GM18870 (cell line): Measurements from ENCODE around the gene TMEM132A.
"Not testable (repeated sequence)": the region's sequence is repeated elsewhere in the genome, so short reads cannot be mapped to it uniquely, and the experiment has no call there.

ENCODE experiments used
- ATAC-seq: cut with Tn5 transposase; IDR thresholded peaks from one replicate; pipeline ENCODE4 v1.9.1; 2021; ENCODE audit warnings: moderate library complexity; ENCODE audit not compliant: unreplicated experiment

TMEM132A gene

GRCh38 chr11:60952742-60953170, 28.5 kb downstream of the TMEM132A start:
- ATAC-seq: no peak

- no peak for ATAC-seq
Measured at GRCh38 chr11:60953781-60954180, 29.5 kb downstream of the TMEM132A start.

- ATAC-seq: no peak
Measured at GRCh38 chr11:60954421-60954820, 30.2 kb downstream of the TMEM132A start.

GRCh38 chr11:60955571-60955970, 31.3 kb downstream of the TMEM132A start:
- ATAC-seq: no peak

- no peak for ATAC-seq
Measured at GRCh38 chr11:60957188-60957587, 32.9 kb downstream of the TMEM132A start.

- no peak for ATAC-seq
Measured at GRCh38 chr11:60959431-60959830, 35.2 kb downstream of the TMEM132A start.

- no peak for ATAC-seq
Measured at GRCh38 chr11:60960405-60960804, 36.1 kb downstream of the TMEM132A start.

- ATAC-seq: no peak
Measured at GRCh38 chr11:60964801-60965200, 40.5 kb downstream of the TMEM132A start.

- ATAC-seq: no peak
Measured at GRCh38 chr11:60966890-60967289, 42.6 kb downstream of the TMEM132A start.

- no peak for ATAC-seq
Measured at GRCh38 chr11:60968223-60968622, 44.0 kb downstream of the TMEM132A start.

- ATAC-seq: no peak
Measured at GRCh38 chr11:60970369-60970774, 46.1 kb downstream of the TMEM132A start.

GRCh38 chr11:60970890-60971289, 46.6 kb downstream of the TMEM132A start:
- ATAC-seq: no peak

- no peak for ATAC-seq
Measured at GRCh38 chr11:60971520-60971919, 47.3 kb downstream of the TMEM132A start, which contains the start of gene CD6. Gene CD6, plus strand, starts transcription at chr11:60971680. Its CDS starts 186 bp downstream, at chr11:60971866.

- ATAC-seq: no peak
Measured at GRCh38 chr11:60972182-60973030, 48.1 kb downstream of the TMEM132A start.

- no peak for ATAC-seq
Measured at GRCh38 chr11:60973699-60974098, 49.4 kb downstream of the TMEM132A start.

GRCh38 chr11:60974316-60974715, 50.1 kb downstream of the TMEM132A start:
- ATAC-seq: not testable (repeated sequence)

- ATAC-seq: no peak
Measured at GRCh38 chr11:60974726-60975125, 50.5 kb downstream of the TMEM132A start.

GRCh38 chr11:60977224-60977623, 53.0 kb downstream of the TMEM132A start:
- no peak for ATAC-seq

GRCh38 chr11:60977836-60978235, 53.6 kb downstream of the TMEM132A start:
- no peak for ATAC-seq

GRCh38 chr11:60978546-60979380, 54.5 kb downstream of the TMEM132A start:
- ATAC-seq: no peak

- ATAC-seq: no peak
Measured at GRCh38 chr11:60981515-60981914, 57.3 kb downstream of the TMEM132A start.

GRCh38 chr11:60982184-60982583, 57.9 kb downstream of the TMEM132A start:
- no peak for ATAC-seq
